ENCODE data around the gene GLRA3. TPM values are rescaled to one million over a fixed set of nuclear protein-coding genes. Genes with fewer than 3 reads are reported as not detected.
A peak's percentile ranks its signal among the peaks of the same experiment; 100 is the strongest.

Gene GLRA3
- total RNA-seq, 1 donor from 2014 or later, result not detected

GRCh38 chr4:174611792-174612191 lies 217.3 kb downstream of the GLRA3 start:
- Histone ChIP-seq H3F3A (ENCODE audit: low read depth) (no peaks in the 10 kb centered on the region), H3K36me3 (no peaks in the 10 kb centered on the region), H2AFZ (replicated peaks) (no peak overlapping the region), H3K4me3 (no peak overlapping the region), H3K9me3 (ENCODE audit: low read depth) (peaks cover 5% of the 10 kb centered on the region), H3K9ac (no peak overlapping the region), H3K4me2 (no peak overlapping the region), H3K4me1 (no peaks in the 10 kb centered on the region), H3K27ac (no peak overlapping the region), H4K20me1 (ENCODE audit: low read depth) (no peaks in the 10 kb centered on the region), H3K79me2 (ENCODE audit: low read depth) (no peaks in the 10 kb centered on the region), H3K27me3 (no peaks in the 10 kb centered on the region)
- Mint-ChIP-seq H3K27me3 (ENCODE audit: insufficient read depth, low read depth) (peaks cover 3% of the 10 kb centered on the region), H3K4me1 (no peaks in the 10 kb centered on the region), H3K36me3 (no peaks in the 10 kb centered on the region), H3K9me3 (peaks cover 6% of the 10 kb centered on the region), H3K4me3 (no peak overlapping the region), H3K27ac (no peak overlapping the region)
- no peak for DNase-seq (ENCODE audit: low spot score)
- TF ChIP-seq EZH2phosphoT487 (IDR thresholded peaks at IDR 0.05), result no peak
- TF ChIP-seq CTCF (IDR thresholded peaks at IDR 0.05), result no peak
- TF ChIP-seq EZH2 (IDR thresholded peaks at IDR 0.05), result no peak

DNA sequence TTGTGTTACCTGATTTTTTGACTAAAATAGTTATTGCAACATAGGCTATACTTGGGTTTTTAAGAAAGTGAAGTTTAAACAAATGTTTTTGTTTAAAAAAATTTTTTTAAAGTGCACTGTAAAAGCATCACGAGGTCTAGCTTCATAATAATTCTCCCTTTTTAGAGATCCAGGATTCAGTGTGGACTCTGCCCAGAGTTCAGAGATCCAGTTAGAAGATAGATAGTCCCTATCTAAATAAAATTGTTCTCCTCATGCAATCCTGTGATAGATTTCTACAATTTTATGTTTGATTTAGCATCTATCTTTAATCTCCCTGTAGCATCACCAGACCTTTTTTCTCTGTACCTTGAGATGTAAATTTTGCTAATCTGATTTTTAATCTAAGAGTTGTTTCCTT lies 221.3 kb downstream of the GLRA3 start:
- no peaks in the 10 kb centered on the region for H3K4me1 Mint-ChIP-seq
- peak overlapping the region; percentile 47 for H2AFZ ChIP-seq (replicated peaks)
- H3K36me3 Mint-ChIP-seq, result no peaks in the 10 kb centered on the region
- no peaks in the 10 kb centered on the region for H3K79me2 ChIP-seq (ENCODE audit: low read depth)
- H3K27ac ChIP-seq, result no peak overlapping the region
- H3K9me3 Mint-ChIP-seq, result peaks cover 4% of the 10 kb centered on the region
- peaks cover 2% of the 10 kb centered on the region for H3K27me3 Mint-ChIP-seq (ENCODE audit: insufficient read depth, low read depth)
- no peaks in the 10 kb centered on the region for H3K36me3 ChIP-seq
- H3K4me2 ChIP-seq, result no peak overlapping the region
- no peak overlapping the region for H3K9ac ChIP-seq
- no peak for TF ChIP-seq CTCF (IDR thresholded peaks at IDR 0.05)
- no peak for TF ChIP-seq EZH2 (IDR thresholded peaks at IDR 0.05)
- TF ChIP-seq EZH2phosphoT487 (IDR thresholded peaks at IDR 0.05), result no peak
- no peaks in the 10 kb centered on the region for H3F3A ChIP-seq (ENCODE audit: low read depth)
- H3K27me3 ChIP-seq, result no peaks in the 10 kb centered on the region
- H3K4me1 ChIP-seq, result no peaks in the 10 kb centered on the region
- DNase-seq (ENCODE audit: low spot score), result no peak
- no peak overlapping the region for H3K4me3 ChIP-seq
- no peak overlapping the region for H3K4me3 Mint-ChIP-seq
- H4K20me1 ChIP-seq (ENCODE audit: low read depth), result no peaks in the 10 kb centered on the region
- no peak overlapping the region for H3K27ac Mint-ChIP-seq
- H3K9me3 ChIP-seq (ENCODE audit: low read depth), result peaks cover 5% of the 10 kb centered on the region

DNA sequence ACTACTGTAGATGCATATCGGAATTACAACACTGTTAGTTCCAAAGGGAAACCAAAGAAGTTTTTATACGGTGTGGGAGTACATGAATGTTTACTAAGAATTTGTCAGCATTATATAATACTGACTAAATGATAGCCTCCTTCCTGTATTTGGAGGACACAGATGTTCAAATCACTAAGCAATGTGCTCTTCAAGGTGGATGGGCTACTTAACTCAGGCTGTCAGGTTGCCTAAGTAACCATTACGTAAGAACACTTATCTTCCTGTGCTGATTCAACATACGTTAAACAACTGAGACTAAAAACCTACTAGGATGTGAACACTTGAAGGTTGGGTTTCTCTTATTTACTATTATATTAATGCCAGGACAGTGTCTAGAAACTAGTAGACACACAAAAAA lies 224.8 kb downstream of the GLRA3 start:
- H3K4me1 Mint-ChIP-seq, result no peaks in the 10 kb centered on the region
- H3K9me3 Mint-ChIP-seq, result no peaks in the 10 kb centered on the region
- no peaks in the 10 kb centered on the region for H3K27me3 ChIP-seq
- no peaks in the 10 kb centered on the region for H3K4me1 ChIP-seq
- no peak overlapping the region for H3K27ac Mint-ChIP-seq
- no peak overlapping the region for H3K9ac ChIP-seq
- no peaks in the 10 kb centered on the region for H3F3A ChIP-seq (ENCODE audit: low read depth)
- H3K79me2 ChIP-seq (ENCODE audit: low read depth), result no peaks in the 10 kb centered on the region
- H3K27ac ChIP-seq, result no peak overlapping the region
- H3K9me3 ChIP-seq (ENCODE audit: low read depth), result no peaks in the 10 kb centered on the region
- no peaks in the 10 kb centered on the region for H4K20me1 ChIP-seq (ENCODE audit: low read depth)
- TF ChIP-seq EZH2phosphoT487 (IDR thresholded peaks at IDR 0.05) (no peak), CTCF (IDR thresholded peaks at IDR 0.05) (no peak), EZH2 (IDR thresholded peaks at IDR 0.05) (no peak)
- H2AFZ ChIP-seq (replicated peaks), result no peak overlapping the region
- H3K4me3 ChIP-seq, result no peak overlapping the region
- H3K27me3 Mint-ChIP-seq (ENCODE audit: insufficient read depth, low read depth), result no peaks in the 10 kb centered on the region
- no peaks in the 10 kb centered on the region for H3K36me3 Mint-ChIP-seq
- H3K4me3 Mint-ChIP-seq, result no peak overlapping the region
- H3K4me2 ChIP-seq, result no peak overlapping the region
- no peaks in the 10 kb centered on the region for H3K36me3 ChIP-seq
- DNase-seq (ENCODE audit: low spot score), result no peak

Measured in neural progenitor cell (in vitro differentiated cells).